ENCODE measurements around the gene LARP4B.

LARP4B gene

GRCh38 chr10:972763-973162, 41.3 kb upstream of the LARP4B start:
- no peak for TF ChIP-seq CTCF (IDR thresholded peaks at IDR 0.05; ENCODE audit: low read depth, low read length, missing control alignments)
- in situ Hi-C loops (cut with HindIII; ENCODE audit: low sequenced_read_pairs): no loop called here
- H3K4me3 ChIP-seq (ENCODE audit: low read depth, low read length): no peak overlapping the region
- no peak for DNase-seq (ENCODE audit: low read depth)

DNA sequence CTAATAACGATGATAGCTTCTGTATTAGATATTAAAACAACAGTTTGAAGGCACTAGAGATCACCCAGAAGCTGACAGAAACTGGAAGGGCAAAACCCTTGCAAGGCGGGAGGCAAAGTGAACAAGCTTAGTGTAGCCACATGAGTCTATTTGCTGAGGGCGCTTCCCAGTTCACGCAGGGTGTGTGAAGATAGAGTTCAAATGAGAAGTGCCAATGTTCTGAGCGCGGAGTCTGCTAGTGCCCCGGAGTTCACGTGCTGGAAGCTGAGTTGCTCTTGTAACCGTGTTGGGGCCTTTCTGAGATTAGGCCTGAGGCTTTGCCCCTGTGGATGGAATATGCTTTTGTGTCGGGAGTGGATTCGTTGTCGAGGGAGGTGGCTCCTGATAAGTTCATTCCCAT, 40.1 kb upstream of the LARP4B start:
- in situ Hi-C loops (cut with HindIII; ENCODE audit: low sequenced_read_pairs): no loop called here
- no peak for TF ChIP-seq CTCF (IDR thresholded peaks at IDR 0.05; ENCODE audit: low read depth, low read length, missing control alignments)
- H3K4me3 ChIP-seq (ENCODE audit: low read depth, low read length): no peak overlapping the region
- no peak for DNase-seq (ENCODE audit: low read depth)

DNA sequence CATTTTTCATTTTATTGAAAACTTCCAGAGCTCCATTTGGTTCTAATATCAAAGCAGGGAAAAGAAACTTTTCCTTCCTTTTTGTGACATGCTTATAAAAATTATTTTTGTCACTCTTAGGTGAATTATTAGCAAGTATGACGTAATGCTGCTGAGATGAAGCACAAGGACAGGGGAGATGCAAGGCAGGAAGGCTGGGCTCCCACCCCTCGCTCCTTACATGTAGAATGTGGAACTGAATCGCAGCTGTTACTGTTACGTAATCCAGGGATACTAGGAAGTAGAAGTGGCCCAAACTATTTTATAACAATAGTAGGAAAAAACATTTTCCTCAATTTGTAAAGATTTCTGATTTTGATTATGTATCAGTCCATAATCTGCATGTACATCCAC, 39.6 kb upstream of the LARP4B start:
- no peak for DNase-seq (ENCODE audit: low read depth)
- in situ Hi-C loops (cut with HindIII; ENCODE audit: low sequenced_read_pairs): no loop called here
- no peak overlapping the region for H3K4me3 ChIP-seq (ENCODE audit: low read depth, low read length)
- no peak for TF ChIP-seq CTCF (IDR thresholded peaks at IDR 0.05; ENCODE audit: low read depth, low read length, missing control alignments)

DNA sequence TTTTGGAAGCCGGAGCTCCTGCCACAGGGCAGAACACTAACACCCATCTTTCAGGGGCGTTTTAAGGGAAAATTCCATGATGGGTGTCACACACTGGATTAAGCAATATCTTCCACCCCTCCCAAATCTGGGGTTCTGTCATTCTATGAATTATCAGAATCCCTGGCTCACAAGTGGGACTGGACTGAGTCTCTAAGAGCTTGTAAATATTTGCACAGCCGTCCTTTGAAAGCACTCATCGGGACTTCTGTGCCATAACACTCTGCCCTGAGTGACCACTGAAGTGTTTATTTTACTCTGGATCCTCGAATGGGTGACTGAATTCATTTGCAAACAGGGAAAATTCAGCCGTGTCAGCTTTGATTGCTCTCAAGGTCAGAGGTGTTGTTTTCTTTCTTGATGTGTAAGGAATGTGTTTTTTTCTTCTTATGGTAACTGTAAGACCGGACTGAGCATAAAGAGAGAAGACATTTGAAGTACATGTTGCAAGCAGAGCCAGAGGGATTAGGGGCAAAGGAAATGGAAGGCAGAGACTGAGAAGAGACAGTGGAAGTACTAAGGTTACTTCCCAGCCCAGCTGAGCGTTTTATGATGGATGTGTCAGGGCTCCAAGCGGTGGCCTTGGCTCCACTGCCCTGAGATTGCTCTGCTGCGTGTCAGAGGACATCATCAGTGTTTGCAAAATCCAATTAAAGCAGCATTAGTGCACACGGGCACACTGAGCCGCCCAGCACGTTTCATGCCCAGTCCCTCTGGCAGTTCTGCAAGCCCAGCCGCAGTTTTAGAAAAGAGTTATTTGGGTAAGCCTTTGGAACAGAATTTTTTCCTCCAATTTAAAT, 39.0 kb upstream of the LARP4B start:
- DNase-seq (ENCODE audit: low read depth): no peak
- TF ChIP-seq CTCF (IDR thresholded peaks at IDR 0.05; ENCODE audit: low read depth, low read length, missing control alignments): no peak
- in situ Hi-C loops (cut with HindIII; ENCODE audit: low sequenced_read_pairs): no loop called here
- H3K4me3 ChIP-seq (ENCODE audit: low read depth, low read length): no peak overlapping the region

DNA sequence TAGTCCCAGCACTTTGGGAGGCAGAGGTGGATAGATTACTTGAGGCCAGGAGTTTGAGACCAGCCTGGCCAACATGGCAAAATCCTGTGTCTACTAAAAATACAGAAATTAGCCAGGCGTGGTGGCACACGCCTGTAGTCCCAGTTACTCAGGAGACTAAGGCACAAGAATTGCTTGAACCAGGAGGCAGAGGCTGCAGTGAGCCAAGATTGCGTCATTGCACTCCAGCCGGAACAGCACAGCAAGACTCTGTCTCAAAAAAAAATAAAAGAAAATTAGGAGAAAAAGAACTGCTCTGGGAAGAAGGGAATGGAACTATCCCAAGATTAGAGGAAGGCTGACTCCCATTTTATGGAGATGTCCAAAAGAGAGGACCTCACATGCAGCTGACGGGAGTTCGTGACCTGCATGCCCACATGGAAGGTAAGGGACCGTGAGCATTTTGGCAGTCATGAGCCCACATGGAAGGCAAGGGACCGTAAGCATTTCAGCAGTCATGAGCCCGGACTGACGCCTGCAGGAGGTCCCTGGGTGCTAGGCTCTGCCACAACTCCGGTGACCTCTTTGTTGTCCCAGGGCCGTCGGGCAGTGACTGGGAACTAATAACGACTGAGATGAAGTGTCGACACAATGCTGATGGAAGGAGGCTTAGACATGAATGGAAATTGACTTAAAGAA, 38.1 kb upstream of the LARP4B start:
- H3K4me3 ChIP-seq (ENCODE audit: low read depth, low read length): no peak overlapping the region
- DNase-seq (ENCODE audit: low read depth): no peak
- no peak for TF ChIP-seq CTCF (IDR thresholded peaks at IDR 0.05; ENCODE audit: low read depth, low read length, missing control alignments)
- in situ Hi-C loops (cut with HindIII; ENCODE audit: low sequenced_read_pairs): loop anchor here (5.0 kb wide), 1 partner anchor 107 kb away; no protein-coding TSS in a partner anchor

DNA sequence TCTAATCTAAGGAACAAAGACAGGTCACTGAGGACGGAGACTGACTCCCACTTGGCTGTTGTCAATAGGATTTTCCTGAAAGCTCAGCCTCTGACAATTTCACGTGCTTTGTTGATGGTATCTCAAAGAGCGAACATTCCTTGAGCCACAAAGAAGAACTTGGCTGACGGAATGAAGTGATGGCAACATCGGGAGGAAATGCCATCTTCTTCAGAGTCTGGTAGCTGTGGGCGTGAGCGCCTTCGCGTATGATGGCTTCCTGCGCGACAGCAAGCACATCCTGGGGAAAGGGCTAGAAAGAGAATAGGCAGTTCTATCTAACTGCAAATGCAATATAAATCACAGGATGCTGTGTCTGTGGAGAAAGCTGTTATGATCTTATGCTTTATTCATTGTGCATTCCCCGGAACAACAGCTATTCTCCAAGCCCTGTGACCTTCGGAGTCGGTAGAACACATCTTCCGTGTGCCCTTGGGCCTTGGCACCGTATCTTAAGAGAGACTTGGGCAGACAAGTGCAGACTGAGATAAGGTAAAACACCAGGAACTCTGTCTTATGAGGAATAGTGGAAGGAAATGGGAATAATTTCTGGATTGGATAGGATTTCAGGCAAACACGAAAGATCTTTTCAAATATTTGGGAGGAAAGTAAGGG, 37.2 kb upstream of the LARP4B start:
- DNase-seq (ENCODE audit: low read depth): no peak
- TF ChIP-seq CTCF (IDR thresholded peaks at IDR 0.05; ENCODE audit: low read depth, low read length, missing control alignments): no peak
- in situ Hi-C loops (cut with HindIII; ENCODE audit: low sequenced_read_pairs): loop anchor here (5.0 kb wide), 1 partner anchor 106 kb away; no protein-coding TSS in a partner anchor
- no peak overlapping the region for H3K4me3 ChIP-seq (ENCODE audit: low read depth, low read length)
